SU-DHL-6 (cell line): ENCODE data around the gene TRPM7.

ENCODE experiments used
- H2AFZ ChIP-seq: fragments of 200-600 bp; sonication (generic); 2 replicates; pipeline ENCODE4 v1.6.1; 2014; ENCODE audit warnings: low read depth, mild to moderate bottlenecking, moderate library complexity, mixed read lengths, antibody characterized with exemption, low read length; ENCODE audit not compliant: severe bottlenecking
- H3F3A ChIP-seq: fragments of 200-600 bp; shearing (Covaris generic); 2 replicates; pipeline ENCODE4 v1.6.0; 2016; ENCODE audit warnings: antibody characterized with exemption, mild to moderate bottlenecking; ENCODE audit not compliant: insufficient read depth
- H3K27ac ChIP-seq: fragments of 200-600 bp; sonication (generic); 2 replicates; pipeline ENCODE4 v1.5.1; 2016; ENCODE audit warnings: low read depth, mild to moderate bottlenecking, low read length, moderate library complexity, mixed read lengths
- H3K27me3 ChIP-seq: fragments of 200-600 bp; sonication (generic), shearing (Covaris generic); 2 replicates; pipeline ENCODE4 v1.6.0; 2014; ENCODE audit warnings: mild to moderate bottlenecking, low read length
- H3K36me3 ChIP-seq: fragments of 200-600 bp; sonication (generic); 2 replicates; pipeline ENCODE4 v1.6.1; 2014; ENCODE audit warnings: mild to moderate bottlenecking, low read length, mixed read lengths
- H3K4me2 ChIP-seq: fragments of 300-600, 200-600 bp; shearing (Covaris generic), sonication (generic); 2 replicates; pipeline ENCODE4 v1.6.0; 2014; ENCODE audit warnings: low read length, low read depth, mild to moderate bottlenecking; ENCODE audit not compliant: poor library complexity, severe bottlenecking
- H3K4me3 ChIP-seq: fragments of 200-600 bp; sonication (generic); 2 replicates; pipeline ENCODE4 v1.5.1; 2014; ENCODE audit warnings: antibody characterized with exemption, low read length, mild to moderate bottlenecking, mixed read lengths; ENCODE audit not compliant: insufficient read depth, poor library complexity, severe bottlenecking
- H3K79me2 ChIP-seq: fragments of 200-600 bp; sonication (generic); 2 replicates; pipeline ENCODE4 v1.6.1; 2014; ENCODE audit warnings: mild to moderate bottlenecking, low read length, moderate library complexity; ENCODE audit not compliant: insufficient read depth
- H3K9ac ChIP-seq: fragments of 200-600 bp; sonication (generic); 2 replicates; pipeline ENCODE4 v1.7.0; 2014; ENCODE audit warnings: mild to moderate bottlenecking, low read length
- H3K9me2 ChIP-seq: fragments of 200-600 bp; sonication (generic); replicated peaks from 2 replicates; pipeline ENCODE4 v1.6.1; 2014; ENCODE audit warnings: low read length; ENCODE audit not compliant: insufficient read depth
- H3K9me3 ChIP-seq: fragments of 200-600 bp; sonication (generic); 2 replicates; pipeline ENCODE4 v1.6.1; 2014; ENCODE audit warnings: low read length, mixed read lengths; ENCODE audit not compliant: insufficient read depth
- H4K20me1 ChIP-seq: fragments of 200-600 bp; sonication (generic); 2 replicates; pipeline ENCODE4 v1.6.1; 2014; ENCODE audit warnings: low read depth, mild to moderate bottlenecking, antibody characterized with exemption, low read length, moderate library complexity, mixed read lengths
- CTCF ChIP-seq: fragments of 200-600 bp; sonication (generic); IDR thresholded peaks from one replicate; pipeline ENCODE4 v1.5.1; 2017; ENCODE audit warnings: antibody characterized with exemption, mild to moderate bottlenecking, low read length, moderate library complexity; ENCODE audit not compliant: insufficient read depth, poor library complexity, severe bottlenecking
- EZH2phosphoT487 ChIP-seq: fragments of 200-600 bp; sonication (generic), shearing (Covaris generic); conservative IDR thresholded peaks from 2 replicates; pipeline ENCODE4 v1.6.1; 2018; ENCODE audit warnings: mild to moderate bottlenecking, antibody characterized with exemption, low read length, moderate library complexity, mixed read lengths

Gene TRPM7

DNA sequence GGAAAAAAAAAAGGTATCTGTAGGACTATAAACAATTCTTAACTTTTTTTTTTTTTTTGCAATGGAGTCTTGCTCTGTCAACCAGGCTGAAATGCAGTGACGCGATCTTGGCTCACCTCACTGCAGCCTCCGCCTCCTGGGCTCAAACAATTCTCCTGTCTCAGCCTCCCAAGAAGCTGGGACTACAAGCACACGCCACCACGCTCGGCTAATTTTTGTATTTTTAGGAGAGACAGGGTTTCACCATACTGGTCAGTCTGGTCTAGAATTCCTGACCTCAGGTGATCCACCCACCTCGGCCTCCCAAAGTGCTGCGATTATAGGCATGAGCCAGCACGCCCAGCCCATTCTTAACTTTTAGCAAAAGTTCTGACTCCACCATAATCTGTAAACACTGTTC, 50.5 kb downstream of the TRPM7 start:
- no peak overlapping the region for H3K4me2 ChIP-seq
- H3F3A ChIP-seq, result 0 out of 2 replicates have a peak, but pooled peaks cover 5% of the 10 kb centered on the region
- peaks cover 5% of the 10 kb centered on the region; the same call in 1 of the 2 replicates for H3K79me2 ChIP-seq
- H3K4me3 ChIP-seq, result no peak overlapping the region
- H3K27ac ChIP-seq, result no peak overlapping the region
- H3K27me3 ChIP-seq, result no peaks in the 10 kb centered on the region
- no peaks in the 10 kb centered on the region for H3K9me3 ChIP-seq
- H4K20me1 ChIP-seq, result no peaks in the 10 kb centered on the region; the same call in 1 of the 2 replicates
- H2AFZ ChIP-seq, result no peak overlapping the region
- no peak overlapping the region for H3K9ac ChIP-seq
- peaks cover 35% of the 10 kb centered on the region for H3K36me3 ChIP-seq
- no peaks in the 10 kb centered on the region for H3K9me2 ChIP-seq
- no peak for TF ChIP-seq CTCF
- TF ChIP-seq EZH2phosphoT487, result no peak

- H3F3A ChIP-seq, result 0 out of 2 replicates have a peak, but pooled peaks cover 5% of the 10 kb centered on the region
- no peak overlapping the region for H3K27ac ChIP-seq
- H3K9ac ChIP-seq, result no peak overlapping the region
- no peaks in the 10 kb centered on the region for H4K20me1 ChIP-seq
- no peak overlapping the region for H3K4me3 ChIP-seq
- no peaks in the 10 kb centered on the region for H3K9me3 ChIP-seq
- no peaks in the 10 kb centered on the region for H3K79me2 ChIP-seq
- no peaks in the 10 kb centered on the region for H3K27me3 ChIP-seq
- H2AFZ ChIP-seq, result no peak overlapping the region
- no peaks in the 10 kb centered on the region for H3K9me2 ChIP-seq
- no peak for TF ChIP-seq CTCF
- no peak for TF ChIP-seq EZH2phosphoT487
- H3K4me2 ChIP-seq, result no peak overlapping the region
- H3K36me3 ChIP-seq, result peaks cover 43% of the 10 kb centered on the region
These were observed 52.9 kb downstream of the TRPM7 start for GRCh38 chr15:50633653-50634052.

DNA sequence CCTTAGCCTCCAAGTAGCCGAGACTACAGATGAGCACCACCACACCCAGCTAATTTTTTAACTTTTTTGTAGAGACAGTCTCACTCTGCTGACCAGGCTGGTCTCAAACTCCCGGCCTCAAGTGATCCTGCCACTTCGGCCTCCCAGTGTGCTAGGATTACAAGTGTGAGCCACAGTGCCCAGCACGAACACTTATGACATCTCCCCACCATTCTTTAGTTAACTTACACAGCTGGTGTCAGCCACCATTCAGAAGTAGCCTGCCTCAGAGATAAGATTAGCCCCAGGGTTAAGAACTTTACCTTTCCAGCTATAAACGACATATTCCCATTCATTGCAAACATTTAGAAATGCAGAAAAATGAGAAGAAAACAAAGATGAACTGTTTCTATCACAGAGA, 58.2 kb downstream of the TRPM7 start:
- H3K36me3 ChIP-seq, result peaks cover 32% of the 10 kb centered on the region
- H3K4me2 ChIP-seq, result no peak overlapping the region
- no peak overlapping the region for H2AFZ ChIP-seq
- H4K20me1 ChIP-seq, result no peaks in the 10 kb centered on the region
- H3K9me3 ChIP-seq, result no peaks in the 10 kb centered on the region
- H3F3A ChIP-seq, result peaks cover 9% of the 10 kb centered on the region; the same call in 1 of the 2 replicates
- H3K27me3 ChIP-seq, result no peaks in the 10 kb centered on the region
- H3K27ac ChIP-seq, result no peak overlapping the region
- H3K79me2 ChIP-seq, result no peaks in the 10 kb centered on the region
- H3K9ac ChIP-seq, result no peak overlapping the region
- H3K9me2 ChIP-seq, result no peaks in the 10 kb centered on the region
- no peak overlapping the region for H3K4me3 ChIP-seq
- TF ChIP-seq EZH2phosphoT487 (no peak), CTCF (no peak)
